Spinal cord (tissue), 10 donors: ENCODE measurements around the gene PCID2. TPM values are rescaled to one million over a fixed set of nuclear protein-coding genes. Genes with fewer than 3 reads are reported as not detected.
A peak's percentile ranks its signal among the peaks of the same experiment; 100 is the strongest.

ENCODE experiments used
- DNase-seq, 6 donors: peaks; one replicate each; pipeline versions ENCODE4 v3.0.0 to v3.0.0-alpha.2; 2013 to 2015; ENCODE audit warnings: low spot score in 6 of 6, low read depth in 4 of 6
- H3K27ac ChIP-seq: one replicate; pipeline ENCODE4 v1.5.1; 2013; ENCODE audit warnings: low read depth, low read length, control low read depth
- H3K27me3 ChIP-seq: one replicate; pipeline ENCODE4 v1.6.1; 2013; ENCODE audit warnings: low read length; ENCODE audit not compliant: control insufficient read depth, insufficient read depth
- H3K36me3 ChIP-seq: one replicate; pipeline ENCODE4 v1.6.1; 2013; ENCODE audit warnings: low read length; ENCODE audit not compliant: control insufficient read depth, insufficient read depth
- H3K4me1 ChIP-seq: one replicate; pipeline ENCODE4 v1.6.1; 2013; ENCODE audit warnings: low read length; ENCODE audit not compliant: control insufficient read depth, insufficient read depth
- H3K4me3 ChIP-seq: one replicate; pipeline ENCODE4 v1.5.1; 2013; ENCODE audit warnings: low read depth, low read length, control low read depth
- H3K9me3 ChIP-seq: one replicate; pipeline ENCODE4 v1.6.1; 2013; ENCODE audit warnings: low read length; ENCODE audit not compliant: control insufficient read depth, insufficient read depth
- WGBS: methylation state at CpG from one replicate; pipeline ENCODE4 v1.1.5; 2013; ENCODE audit warnings: missing lambda C conversion rate; ENCODE audit not compliant: insufficient coverage; 5-methylcytosine and 5-hydroxymethylcytosine counted together
- polyA plus RNA-seq, 2 donors: library from polyadenylated mRNA; unstranded; fragments of 120-200 nt; gene quantifications; one replicate each; pipeline ENCODE4 v1.2.1, GENCODE V29; 2013; ENCODE audit not compliant: insufficient read length in 2 of 2
- total RNA-seq, 2 donors: library from RNA; depleted of rRNA in 1 of 2; stranded (reverse); fragments of 120-200 nt in 1 of 2; fragments of >200 nt in 1 of 2; gene quantifications; one replicate each; pipeline versions ENCODE4 v1.2.3 to v1.2.4, GENCODE V29; 2013 to 2014
- donor health status: healthy.

Gene PCID2
- total and polyA plus RNA-seq, 4 donors = 32.4 to 51.5 (median 45.4) TPM

GRCh38 chr13:113233101-113233500 lies 24.6 kb upstream of the PCID2 start:
- peaks cover 61% of the 10 kb centered on the region for H3K36me3 ChIP-seq
- no peaks in the 10 kb centered on the region for H3K4me1 ChIP-seq
- H3K9me3 ChIP-seq = no peaks in the 10 kb centered on the region
- 98% methylated on average over 9 of the region's 11 CpGs for WGBS
- no peak overlapping the region for H3K27ac ChIP-seq
- DNase-seq = no peak
- no peak overlapping the region for H3K4me3 ChIP-seq
- H3K27me3 ChIP-seq = no peaks in the 10 kb centered on the region

GRCh38 chr13:113232208-113233003 lies 23.9 kb upstream of the PCID2 start:
- Histone ChIP-seq H3K27me3 (no peaks in the 10 kb centered on the region), H3K4me3 (no peak overlapping the region), H3K9me3 (no peaks in the 10 kb centered on the region), H3K36me3 (peaks cover 66% of the 10 kb centered on the region), H3K4me1 (no peaks in the 10 kb centered on the region), H3K27ac (no peak overlapping the region)
- 88% methylated on average over 16 of the region's 18 CpGs for WGBS
- no peak for DNase-seq

- H3K9me3 ChIP-seq = no peaks in the 10 kb centered on the region
- no peak overlapping the region for H3K4me3 ChIP-seq
- H3K36me3 ChIP-seq = peaks cover 71% of the 10 kb centered on the region
- H3K27ac ChIP-seq = no peak overlapping the region
- 83% methylated on average over 11 of the region's 14 CpGs for WGBS
- H3K4me1 ChIP-seq = no peaks in the 10 kb centered on the region
- no peaks in the 10 kb centered on the region for H3K27me3 ChIP-seq
- DNase-seq = no peak
Measured at GRCh38 chr13:113231306-113232207, 23.1 kb upstream of the PCID2 start.

- H3K36me3 ChIP-seq = peaks cover 76% of the 10 kb centered on the region
- H3K27me3 ChIP-seq = no peaks in the 10 kb centered on the region
- no peak overlapping the region for H3K4me3 ChIP-seq
Measured at GRCh38 chr13:113229791-113230190, 21.3 kb upstream of the PCID2 start.

GRCh38 chr13:113229161-113229560 lies 20.7 kb upstream of the PCID2 start:
- H3K9me3 ChIP-seq = no peaks in the 10 kb centered on the region
- DNase-seq = no peak
- peaks cover 77% of the 10 kb centered on the region for H3K36me3 ChIP-seq
- H3K27ac ChIP-seq = no peak overlapping the region
- no peaks in the 10 kb centered on the region for H3K4me1 ChIP-seq
- no peaks in the 10 kb centered on the region for H3K27me3 ChIP-seq
- WGBS = 87% methylated on average over 4 of the region's 5 CpGs
- H3K4me3 ChIP-seq = no peak overlapping the region

More at GRCh38 chr13:113229791-113230190, 21.3 kb upstream of the PCID2 start:
- no peak overlapping the region for H3K27ac ChIP-seq
- no peaks in the 10 kb centered on the region for H3K4me1 ChIP-seq
- WGBS = 95% methylated on average over 15 of the region's 20 CpGs
- DNase-seq = no peak
- no peaks in the 10 kb centered on the region for H3K9me3 ChIP-seq

- Histone ChIP-seq H3K36me3 (peaks cover 80% of the 10 kb centered on the region), H3K4me1 (no peaks in the 10 kb centered on the region), H3K27me3 (no peaks in the 10 kb centered on the region), H3K4me3 (no peak overlapping the region), H3K27ac (no peak overlapping the region), H3K9me3 (no peaks in the 10 kb centered on the region)
- no peak for DNase-seq
- 95% methylated on average over 6 of the region's 7 CpGs for WGBS
Measured at GRCh38 chr13:113226873-113227450, 18.5 kb upstream of the PCID2 start.

- Histone ChIP-seq H3K9me3 (no peaks in the 10 kb centered on the region), H3K27me3 (no peaks in the 10 kb centered on the region), H3K36me3 (peaks cover 78% of the 10 kb centered on the region), H3K27ac (no peak overlapping the region), H3K4me1 (no peaks in the 10 kb centered on the region), H3K4me3 (no peak overlapping the region)
- DNase-seq = no peak
- WGBS = 84% methylated on average over 5 of the region's 7 CpGs
Measured at GRCh38 chr13:113225515-113225914, 17.0 kb upstream of the PCID2 start.

GRCh38 chr13:113224486-113224885 lies 16.0 kb upstream of the PCID2 start:
- DNase-seq = peak in 2 of 6 donors; percentile 11 to 34
- WGBS = 64% methylated on average over 10 of the region's 10 CpGs

GRCh38 chr13:113223070-113223469 lies 14.6 kb upstream of the PCID2 start:
- no peak overlapping the region for H3K4me3 ChIP-seq
- H3K27me3 ChIP-seq = no peaks in the 10 kb centered on the region
- no peaks in the 10 kb centered on the region for H3K4me1 ChIP-seq
- H3K9me3 ChIP-seq = no peaks in the 10 kb centered on the region
- H3K36me3 ChIP-seq = peaks cover 75% of the 10 kb centered on the region
- H3K27ac ChIP-seq = no peak overlapping the region
- DNase-seq = no peak
- WGBS = over 99% methylated on average over 7 of the region's 7 CpGs

More at GRCh38 chr13:113224486-113224885, 16.0 kb upstream of the PCID2 start:
- Histone ChIP-seq H3K27ac (no peak overlapping the region), H3K4me1 (no peaks in the 10 kb centered on the region), H3K36me3 (peaks cover 80% of the 10 kb centered on the region), H3K9me3 (no peaks in the 10 kb centered on the region), H3K27me3 (no peaks in the 10 kb centered on the region), H3K4me3 (no peak overlapping the region)
